NCI-H345 (cell line): Measurements from ENCODE around the gene NKX6-2.

Experiments
- DNase-seq: peaks from one replicate; lab custom pipeline; 2025; lab: John Stamatoyannopoulos, UW

Gene NKX6-2

DNA sequence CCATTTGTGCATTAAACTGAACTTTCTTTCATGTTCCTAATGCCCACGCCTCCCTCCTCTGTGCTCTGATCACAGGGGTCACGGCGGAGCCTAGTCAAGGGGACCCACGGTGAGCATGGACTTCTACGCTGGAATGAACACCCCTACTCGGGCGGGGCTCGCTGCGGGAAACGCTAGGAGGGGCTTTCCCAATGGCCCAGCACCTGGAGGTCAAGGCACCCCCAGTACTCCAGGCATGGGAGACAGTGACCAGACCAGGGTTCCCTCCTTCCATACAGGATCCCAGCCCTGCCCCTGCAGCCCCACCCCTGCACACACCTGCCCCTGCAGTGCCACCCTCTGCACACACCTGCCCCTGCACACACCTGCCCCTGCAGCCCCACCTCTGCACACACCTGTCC, 27.1 kb upstream of the NKX6-2 start:
- no peak for DNase-seq

DNA sequence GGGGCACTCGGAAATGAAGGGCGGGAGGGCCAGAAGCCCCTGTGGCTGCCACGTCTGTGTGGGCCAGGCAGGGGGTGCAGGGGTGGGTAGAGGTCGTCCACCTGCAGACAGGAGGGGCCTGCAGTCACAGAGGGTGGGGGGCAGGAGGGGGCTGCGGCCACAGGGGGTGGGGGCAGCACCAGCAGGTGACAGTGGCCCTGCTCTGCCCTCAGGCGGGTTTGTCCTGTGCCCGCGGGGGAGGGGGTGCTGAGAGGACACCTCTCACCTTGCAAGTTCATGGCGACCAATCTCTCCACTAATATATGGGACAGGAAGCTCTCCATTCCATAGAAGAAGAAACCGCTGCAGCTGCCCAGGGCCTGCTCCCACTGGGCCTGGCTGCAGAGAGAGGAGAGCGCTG, 26.6 kb upstream of the NKX6-2 start:
- DNase-seq, result no peak

DNA sequence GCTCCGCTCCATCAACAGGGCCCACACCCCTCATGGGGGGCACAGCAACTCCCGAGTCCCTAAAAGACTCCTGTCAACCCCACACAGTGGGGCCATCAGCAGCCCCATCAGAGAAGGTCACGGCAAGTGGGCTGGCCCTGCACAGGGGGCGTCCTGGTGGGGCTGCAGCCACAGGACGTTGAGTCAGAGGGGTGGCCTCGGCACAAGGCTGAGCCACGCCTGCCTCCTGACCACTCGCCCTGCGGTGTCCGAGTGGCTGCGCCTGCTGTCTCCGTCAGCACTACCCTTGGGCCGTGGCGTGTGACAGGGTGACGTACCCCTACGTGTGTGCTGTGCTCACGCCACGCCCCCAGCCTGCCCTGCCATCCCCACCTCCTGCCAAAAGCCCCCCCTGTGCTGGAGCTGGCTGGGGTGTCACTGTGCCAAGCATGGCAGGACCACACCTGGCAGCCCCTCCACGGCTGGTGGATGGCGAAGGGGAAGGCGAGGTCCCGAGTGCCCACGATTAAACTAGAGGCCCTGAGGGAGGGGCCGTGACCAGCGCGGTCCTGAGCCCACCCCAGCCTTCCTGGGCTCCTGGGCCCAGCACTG, 26.0 kb upstream of the NKX6-2 start:
- no peak for DNase-seq

DNA sequence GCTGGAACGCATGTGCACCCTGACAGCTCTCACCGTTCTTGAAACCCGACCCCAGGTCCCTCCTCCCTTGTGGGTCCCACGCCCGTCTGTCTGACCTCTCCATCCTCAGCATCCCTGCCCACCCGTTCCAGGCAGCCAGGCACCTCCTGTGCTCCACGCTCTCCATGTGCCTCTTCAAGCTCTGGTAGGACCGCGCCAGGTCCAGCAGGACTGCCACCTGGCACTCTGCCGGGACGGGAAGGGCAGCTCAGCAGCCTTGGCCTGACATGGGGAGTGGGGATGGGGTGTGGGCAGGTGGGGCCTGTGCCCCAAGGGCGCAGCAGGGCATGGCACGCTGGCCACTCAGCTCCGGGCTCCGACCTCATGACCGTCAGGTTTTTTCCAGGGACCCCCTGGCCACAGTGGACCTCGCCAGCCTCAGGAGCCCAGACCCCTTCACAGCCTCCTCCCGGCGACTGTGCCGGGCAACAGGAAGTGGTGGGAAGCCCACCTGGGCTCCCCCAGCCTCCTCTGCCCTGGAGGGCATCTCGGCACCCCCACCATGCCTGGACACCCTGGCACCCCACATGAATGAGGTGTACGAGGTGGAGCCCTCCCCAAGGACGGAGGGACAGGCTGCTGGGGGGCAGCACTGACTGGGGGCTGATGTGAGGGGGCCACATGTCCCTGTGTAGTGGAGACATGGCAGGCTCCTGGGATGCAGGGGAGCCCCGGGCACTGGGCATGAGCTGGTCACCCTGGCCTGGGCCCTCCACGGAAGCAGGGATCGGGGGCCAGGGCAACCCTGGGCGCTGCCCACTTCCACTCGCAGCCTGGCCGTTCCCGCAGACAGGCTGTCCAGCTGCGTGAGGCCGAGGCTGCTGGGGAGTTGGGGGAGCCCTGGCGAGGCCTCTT, 25.1 kb upstream of the NKX6-2 start:
- DNase-seq, result no peak

DNA sequence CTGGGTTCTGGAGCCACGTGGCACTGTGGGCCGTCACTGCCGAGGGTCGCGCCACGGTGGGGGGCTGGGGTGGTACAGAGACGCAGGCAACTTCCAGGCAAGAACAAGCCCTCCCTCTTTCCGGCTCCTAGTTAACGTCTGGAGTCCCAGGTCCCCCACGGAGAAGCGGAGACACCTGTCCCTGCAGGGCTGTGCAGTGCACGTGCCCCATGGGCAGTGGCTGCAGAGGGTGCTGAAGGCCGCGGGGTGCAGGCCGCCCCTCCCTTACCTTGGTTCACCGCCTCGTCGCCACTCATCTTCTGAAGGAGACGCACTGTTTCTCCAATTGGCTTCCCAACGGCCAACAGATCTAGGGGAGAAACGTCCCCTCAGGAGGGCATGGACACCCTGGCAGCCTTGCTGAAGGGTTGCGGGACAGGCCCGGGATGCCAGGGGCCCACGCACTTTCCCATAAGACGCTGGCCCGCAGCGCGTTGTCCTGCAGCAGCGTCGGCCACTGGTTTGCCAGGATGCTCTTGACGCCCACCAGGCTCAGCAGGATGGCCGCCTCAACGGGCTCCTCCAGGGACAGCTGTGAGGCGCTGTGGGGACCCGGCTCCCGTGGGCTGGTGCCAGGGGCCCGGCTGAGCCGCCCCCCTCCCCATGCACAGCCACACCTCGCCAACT, 24.3 kb upstream of the NKX6-2 start:
- DNase-seq, result no peak

DNA sequence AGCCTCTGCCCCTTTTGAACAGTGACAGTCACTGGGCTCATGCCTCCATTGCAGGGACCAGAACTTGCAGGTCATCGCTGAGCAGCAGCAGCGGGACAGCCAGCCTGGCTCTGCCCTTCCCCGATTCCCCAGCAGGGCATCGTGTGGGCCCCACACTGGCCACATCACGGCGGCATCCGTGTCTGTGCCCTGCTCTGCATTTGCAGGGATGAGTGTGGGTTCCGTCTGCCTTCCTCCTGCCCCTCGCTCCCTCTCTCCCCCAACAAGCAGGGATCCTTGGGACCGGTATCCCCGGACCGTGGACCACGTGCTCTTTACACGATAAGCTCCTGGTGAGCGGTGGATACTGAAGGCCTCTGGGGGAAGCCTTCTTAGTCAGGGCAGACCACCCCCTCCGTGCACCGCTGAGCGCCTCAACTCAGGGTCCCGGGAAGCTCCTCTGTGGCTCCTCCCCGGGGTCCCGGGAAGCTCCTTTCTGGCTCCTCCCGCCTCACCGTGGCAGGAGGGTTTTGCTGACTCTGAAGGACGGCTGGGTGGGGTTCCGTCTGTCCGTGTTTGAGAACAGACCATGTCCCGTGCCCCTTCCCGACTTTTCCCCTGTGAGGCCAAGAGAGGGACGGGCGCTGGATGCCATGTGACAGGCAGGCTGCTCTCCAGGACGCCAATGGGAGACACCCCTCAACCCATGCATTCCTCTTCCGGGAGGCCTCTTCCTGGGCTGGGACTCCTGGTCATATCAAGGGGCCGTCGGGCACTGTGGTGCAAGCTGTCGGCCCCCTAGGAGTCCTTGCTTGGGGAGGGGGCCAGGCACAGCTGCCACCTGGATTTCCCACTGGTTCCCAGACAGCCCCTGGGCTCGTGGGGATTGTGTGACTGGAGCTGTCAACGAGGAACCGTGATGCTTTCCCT, 23.5 kb upstream of the NKX6-2 start:
- DNase-seq, result no peak

DNA sequence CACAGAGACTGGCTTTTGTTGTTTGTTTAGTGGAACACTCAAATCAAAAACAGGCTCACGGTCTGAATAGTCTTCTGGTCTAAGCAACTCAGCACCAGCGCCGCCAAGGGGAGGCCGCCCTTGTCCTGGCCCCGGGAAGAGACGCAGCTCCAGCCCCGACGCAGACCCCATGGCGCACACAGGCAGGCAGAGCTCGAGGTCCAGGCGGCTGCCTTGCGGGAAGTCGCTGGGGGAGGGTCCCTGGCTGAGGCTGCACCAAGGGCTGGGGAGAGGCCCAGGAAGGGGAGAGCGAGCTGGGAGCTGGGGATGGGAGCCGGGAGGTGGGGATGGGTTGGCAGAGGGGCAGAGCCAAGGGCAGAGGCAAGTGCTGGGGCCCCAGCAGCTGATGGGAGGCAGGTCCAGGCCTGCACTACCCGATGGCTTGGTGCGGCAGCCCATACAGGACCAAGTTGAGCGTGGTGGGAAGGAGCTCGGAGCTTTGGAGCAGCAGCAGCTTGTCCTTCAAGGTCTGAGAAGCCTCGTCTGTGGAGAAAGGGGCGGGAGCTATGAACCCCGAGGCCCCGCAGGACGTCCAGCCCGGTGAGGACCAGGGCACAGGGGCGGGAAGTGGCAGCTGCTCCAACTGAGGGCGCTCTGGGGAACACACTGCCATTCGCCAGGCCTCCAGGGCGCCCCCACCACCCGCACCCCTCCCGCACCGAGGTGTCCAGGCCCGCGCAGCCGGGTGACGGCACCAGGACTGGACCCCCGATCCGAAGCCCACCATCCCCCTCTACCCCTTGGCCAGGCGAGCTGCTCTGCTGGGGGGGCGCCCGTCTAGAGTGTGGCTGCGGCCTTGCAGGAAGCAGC, 22.7 kb upstream of the NKX6-2 start:
- no peak for DNase-seq

DNA sequence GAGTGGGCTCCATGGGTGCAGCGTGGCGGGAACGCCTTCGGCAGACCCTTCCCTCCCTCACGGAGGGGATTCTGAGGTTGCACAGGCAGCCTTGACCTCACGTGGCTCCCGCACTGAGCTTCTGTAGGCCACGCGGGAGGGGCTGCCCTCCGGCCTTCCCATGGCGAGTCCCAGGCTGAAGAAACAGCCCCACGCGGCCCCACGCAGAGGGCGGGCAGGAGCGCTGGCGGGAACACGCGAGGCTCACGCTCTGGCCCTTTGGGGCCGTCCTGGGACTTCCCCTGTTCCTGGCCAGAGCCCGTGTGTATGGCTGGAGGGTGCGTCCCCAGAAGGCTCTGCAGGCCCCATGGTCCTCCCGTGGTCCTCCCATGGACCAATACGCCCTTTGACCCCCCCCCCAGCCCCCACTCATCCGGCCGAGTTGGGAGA, 21.7 kb upstream of the NKX6-2 start:
- no peak for DNase-seq

DNA sequence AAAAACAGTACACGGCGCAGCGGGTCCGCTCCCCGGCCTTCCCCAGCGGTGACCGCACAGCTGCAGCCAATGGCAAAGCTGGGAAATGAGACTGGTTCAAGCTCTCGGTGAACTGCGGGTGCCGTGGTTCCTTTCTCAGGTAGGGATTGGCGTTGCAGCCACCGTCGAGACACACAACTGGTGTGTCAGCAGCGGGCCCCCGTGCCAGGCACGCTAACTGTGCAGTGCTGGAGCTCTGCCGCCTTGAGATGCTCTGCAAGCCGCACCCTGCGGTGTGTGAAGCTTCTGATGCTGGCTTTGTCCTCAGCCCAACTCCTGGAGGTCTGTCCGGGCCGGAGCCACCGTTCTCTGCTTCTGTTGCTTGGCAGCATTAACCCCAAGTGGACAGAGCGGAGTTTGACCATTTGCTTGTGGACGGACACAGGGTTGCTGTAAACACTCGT, 20.6 kb upstream of the NKX6-2 start:
- DNase-seq, result no peak

DNA sequence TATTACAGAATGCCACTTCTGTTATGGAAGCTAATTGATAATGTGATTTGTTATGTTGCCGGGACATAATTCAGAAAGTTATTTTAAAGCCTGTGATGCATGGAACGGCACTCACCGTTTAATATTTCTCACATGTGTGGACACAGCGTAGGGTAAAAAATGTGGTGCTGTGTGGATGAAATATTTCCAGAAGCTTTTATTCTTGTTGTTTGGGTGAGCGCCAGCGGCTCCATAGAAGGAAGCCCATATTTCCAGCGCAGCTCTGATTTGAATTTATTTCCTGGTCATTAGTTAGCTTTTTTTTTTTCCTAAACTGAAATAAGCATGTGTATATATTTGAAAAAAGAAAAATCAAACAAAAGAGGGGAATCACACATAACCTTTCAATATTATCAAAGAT, 20.2 kb upstream of the NKX6-2 start:
- DNase-seq, result no peak

DNA sequence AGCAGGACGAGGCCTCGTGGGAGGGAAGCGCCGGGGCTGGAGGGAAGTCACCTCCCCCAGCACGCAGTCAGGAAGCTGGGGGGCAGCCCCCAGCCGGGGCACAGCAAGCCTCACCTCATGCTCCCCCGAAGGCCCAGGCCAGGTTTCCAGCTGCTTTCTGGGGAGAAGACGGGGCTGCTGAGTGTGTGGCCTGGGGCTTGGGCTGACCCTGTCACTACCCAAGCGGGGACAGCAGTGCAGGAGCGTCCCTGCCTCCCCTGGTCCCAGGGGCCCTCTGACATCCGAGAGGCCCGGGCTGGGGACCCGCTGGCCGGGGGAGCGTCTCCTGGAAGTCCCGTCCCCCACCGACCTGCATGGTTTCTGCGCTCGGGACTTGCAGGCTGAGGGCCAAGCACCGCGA, 19.7 kb upstream of the NKX6-2 start:
- DNase-seq, result no peak

DNA sequence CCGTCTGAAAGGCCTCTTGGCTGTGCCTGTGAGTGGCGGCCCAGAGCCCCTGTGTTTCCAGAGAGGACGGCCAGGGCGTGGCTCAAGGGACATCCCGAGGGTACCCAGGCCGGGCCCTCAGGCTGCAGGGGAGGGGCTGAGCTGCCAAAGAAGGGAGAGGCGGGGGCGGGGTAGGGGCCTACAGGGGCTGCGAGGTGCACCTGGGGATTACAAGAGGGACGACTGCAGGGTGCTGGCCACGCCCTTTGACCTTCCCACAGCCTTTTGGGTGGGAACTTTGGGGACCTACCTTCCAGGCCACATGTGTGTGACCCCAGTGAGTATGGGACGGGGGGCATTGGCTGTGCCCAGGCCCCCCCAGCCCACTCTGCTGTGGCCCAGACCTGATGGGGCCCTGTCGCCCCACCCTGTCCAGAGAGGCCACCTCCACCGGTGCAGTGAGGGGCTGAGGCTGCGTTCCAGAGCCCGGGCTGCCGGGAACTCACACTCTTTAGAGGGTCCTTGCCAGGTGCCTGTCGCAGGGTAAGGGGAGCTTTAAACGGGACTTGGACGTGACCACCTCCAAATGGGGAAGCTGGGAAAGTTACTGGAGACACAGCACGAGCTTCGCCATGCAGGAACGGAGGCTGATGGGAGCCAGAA, 19.0 kb upstream of the NKX6-2 start:
- DNase-seq, result no peak

DNA sequence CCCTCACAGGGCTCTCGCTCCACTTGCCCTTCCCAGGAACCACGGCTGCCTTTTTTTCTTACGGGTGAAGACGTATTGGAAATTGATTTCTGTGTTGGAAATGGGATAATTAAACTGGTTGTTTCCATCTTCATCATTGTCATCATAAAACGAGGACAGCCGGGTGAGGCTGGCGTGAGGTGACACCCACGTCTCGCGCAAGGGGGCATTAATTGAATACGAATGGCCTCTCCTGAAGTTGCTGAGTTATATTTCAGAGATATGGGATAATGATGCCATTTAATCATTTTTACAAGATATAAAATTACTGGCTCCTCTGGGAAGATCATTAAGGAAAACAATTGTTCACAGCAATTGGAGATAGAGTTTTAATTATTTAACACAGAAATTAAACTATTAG, 18.3 kb upstream of the NKX6-2 start:
- no peak for DNase-seq

DNA sequence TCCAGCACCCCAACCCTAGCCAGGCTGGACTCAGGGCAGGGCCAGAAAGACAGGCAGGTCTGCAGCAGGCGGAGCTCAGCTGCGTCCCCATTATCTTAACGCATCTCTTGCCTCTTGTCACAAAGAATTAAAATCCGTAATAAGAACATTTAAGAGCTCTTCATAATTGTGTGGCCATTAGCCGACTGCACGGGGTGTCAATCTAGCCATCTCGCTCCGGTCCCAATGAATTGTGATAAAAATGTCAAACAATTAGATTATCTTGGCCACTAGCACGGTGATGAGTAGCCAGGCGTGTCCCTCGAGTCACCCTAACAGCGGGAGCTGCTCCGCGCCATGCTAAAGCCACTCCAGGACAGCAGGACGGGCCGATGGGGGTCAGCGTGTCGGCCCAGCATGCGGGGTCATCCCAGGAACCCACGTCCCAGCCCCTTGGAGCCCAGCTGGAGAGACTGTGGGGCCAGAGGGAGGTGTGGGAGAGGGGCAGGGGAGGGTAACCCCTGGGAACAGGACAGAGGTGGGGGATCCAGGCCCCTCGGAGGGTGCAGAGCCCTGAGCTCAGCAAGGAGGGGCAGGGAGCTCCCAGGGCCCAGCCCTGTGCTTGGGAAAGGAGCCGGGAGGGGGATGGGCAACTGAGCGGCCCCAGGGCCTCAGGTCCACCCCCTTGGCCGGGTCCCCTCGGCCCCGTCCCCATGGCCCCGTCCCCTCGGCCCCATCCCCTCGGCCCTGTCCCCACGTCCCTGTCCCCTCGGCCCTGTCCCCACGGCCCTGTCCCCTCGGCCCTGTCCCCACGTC, 17.7 kb upstream of the NKX6-2 start:
- DNase-seq, result no peak

DNA sequence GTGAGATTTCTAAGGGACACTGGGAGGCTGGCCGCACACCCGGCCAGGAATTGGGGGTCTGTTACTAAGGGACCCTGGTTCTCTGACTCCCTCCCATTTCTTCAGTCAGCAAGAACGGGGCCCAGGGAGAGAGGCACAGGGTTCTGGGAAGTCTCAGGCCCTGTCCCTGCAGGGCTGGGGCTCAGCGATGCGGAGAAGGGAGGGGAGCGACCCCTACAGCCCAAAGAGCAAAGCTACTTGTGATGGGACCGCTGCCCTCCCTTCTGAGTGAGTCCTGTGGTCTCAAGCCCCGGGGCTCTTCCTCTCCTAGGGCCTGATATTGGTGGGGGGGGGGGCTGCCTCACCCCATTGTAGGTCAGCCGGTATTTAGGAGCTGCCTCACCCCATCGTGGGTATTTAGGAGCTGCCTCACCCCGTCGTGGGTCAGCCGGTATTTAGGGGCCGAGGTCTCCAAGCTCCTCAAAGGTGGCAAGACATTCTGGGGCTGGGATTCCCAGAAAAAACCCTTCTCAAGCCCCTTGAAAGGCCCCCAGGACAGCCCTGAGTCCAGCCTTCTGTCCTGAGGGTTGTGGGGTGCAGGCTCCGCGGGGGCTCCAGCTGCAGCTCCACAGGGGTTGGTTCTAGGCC, 16.9 kb upstream of the NKX6-2 start:
- no peak for DNase-seq

DNA sequence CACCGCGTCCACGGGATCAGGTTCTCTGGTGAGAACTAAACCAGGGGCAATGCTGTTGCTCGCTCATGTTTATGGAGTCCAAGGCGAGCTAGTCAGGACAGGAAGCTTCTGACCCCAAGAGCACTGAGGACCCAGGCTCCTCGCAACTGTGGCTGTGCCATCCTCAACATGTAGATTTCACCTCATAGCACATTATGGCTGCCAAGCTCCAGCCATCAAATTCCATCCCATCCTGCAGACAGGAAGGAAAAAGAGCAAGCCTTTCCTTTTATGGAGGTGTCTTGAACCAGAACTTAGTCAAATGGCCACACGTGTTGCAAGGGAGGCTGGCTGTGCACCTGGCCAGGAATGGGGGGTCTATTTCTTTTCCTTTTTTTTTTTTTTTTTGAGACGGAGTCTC, 16.1 kb upstream of the NKX6-2 start:
- no peak for DNase-seq

DNA sequence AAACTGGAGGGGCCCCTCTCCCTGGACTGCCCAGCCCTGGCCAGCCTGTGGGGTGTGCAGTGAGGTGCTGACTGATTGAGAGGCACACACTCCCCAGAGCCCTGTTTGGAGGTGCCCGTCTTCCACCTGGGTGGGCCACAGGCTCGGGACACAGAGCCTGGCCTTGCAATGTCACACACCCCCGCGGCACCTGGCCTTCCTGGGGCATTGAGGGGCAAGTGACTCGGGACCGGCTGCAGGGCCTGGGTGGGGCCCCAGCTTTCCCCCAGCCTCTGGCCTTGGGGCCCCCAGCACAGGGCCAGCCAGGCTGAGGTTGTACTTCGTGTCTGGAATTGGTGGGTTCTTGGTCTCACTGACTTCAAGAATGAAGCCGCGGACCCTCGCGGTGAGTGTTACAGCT, 13.9 kb upstream of the NKX6-2 start:
- DNase-seq, result no peak

DNA sequence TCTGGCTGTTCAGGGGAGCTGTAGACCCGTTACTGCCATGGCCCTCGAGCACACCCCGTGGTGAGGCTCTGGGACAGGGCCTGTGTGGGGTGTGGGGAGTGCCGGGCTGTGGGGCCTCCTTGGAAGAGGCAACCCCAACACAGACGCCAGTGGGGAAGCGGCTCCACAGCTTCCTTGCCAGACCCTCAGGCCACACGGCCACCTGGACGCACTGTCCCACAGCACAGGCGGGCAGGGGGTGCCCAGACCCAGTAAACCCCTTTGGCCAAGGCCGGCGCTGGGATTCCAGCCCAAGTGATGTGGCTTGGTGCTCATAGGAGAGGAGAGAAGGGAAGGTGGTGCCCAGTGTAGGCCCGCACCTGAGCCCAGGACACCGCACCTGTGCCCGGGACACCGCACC, 12.9 kb upstream of the NKX6-2 start:
- no peak for DNase-seq

DNA sequence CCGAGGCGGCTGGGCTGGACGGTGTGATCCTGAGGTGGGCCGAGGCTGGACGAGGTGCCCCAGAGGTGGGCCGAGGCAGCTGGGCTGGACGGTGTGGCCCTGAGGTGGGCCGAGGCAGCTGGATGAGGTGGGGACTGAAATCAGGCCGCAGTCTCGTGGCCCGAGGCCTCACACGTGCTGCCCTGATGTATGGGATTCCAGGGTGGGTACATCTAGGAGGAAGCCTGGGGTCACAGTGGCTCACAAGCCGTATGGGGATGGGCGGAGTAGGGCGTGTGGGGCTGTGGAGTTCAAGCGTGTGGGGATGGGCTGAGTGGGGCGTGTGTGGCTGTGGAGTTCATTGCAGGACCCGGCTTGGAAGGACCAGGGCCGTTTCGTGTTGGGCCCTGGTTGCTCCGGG, 12.5 kb upstream of the NKX6-2 start:
- no peak for DNase-seq
